Hematopoietic multipotent progenitor cell treated with erythropoietin and hydrocortisone succinate and interleukin-3 and kit ligand, for 8 days (in vitro differentiated cells): ENCODE measurements around the gene FAM184A.

Experiments used
- DNase-seq: peaks from one replicate; pipeline ENCODE4 v3.0.0-alpha.2; 2015

FAM184A gene

DNA sequence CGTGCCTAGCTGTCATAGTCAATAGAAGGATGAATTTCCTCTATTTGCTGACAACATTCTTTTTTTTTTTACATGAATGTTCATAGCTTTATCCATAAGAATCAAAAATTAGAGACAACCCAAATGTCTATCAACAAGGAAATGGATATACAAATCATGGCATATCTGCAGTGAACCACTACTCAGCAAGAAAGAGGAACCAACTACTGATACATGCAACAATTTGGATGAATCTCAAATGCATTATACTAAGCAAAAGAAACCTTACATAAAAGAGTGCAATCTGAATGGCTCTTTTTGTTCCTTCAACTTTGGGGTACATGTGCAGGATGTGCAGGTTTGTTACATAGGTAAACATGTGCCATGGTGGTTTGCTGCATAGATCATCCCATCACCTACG, 125.8 kb downstream of the FAM184A start:
- no peak for DNase-seq

DNA sequence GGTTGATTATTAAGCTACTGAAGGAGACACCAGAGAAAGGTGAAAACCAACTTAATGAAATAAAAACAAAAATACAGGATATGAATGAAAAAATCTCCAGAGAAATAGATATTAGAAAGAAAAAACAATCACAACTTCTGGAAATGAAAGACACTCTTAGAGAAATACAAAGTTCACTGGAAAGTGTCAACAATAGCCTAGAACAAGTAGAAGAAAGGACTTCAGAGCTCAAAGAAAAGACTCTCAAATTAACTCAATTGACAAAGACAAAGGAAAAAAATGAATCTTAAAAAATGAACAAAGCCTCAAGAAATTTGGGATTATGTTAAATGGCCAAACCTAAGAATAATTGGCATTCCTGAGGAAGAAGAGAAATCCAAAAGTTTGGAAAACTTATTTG, 133.2 kb downstream of the FAM184A start:
- DNase-seq = no peak

DNA sequence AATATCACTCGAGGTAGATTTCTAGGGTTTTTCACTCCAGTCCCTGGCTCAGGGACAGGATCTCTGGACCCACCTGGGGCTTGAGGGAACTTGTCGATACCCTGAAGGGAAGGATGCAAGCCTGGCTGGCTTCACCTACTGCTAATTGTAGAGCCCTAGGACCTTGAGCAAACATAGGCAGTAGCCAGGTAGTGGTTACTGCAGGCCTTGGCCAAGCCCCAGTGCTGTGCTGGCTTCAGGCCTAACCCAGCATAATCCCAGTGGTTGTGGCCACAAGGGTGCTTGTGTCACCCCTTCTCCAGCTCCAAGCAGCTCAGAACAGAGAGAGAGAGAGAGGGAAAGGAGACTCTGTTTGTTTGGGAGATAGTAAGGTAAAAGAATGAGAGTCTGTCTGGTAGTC, 137.7 kb downstream of the FAM184A start:
- DNase-seq = no peak

DNA sequence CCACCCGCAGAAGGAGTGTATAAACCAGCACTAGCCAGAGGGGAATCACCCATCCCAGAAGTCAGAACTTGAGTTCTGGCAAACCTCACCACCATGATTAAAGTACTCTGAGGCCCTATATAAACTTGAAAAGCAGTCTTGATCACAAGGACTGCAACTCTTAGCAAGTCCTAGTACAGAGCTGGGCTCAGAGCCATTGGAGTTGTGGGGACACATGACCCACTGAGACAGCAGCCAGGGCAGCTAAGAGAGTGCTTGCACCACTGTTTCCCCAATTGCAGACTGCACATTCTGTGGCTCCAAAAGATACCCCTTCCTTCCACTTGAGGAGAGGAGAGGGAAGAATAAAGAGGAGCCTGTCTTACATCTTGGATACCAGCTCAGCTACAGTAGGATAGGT, 138.8 kb downstream of the FAM184A start:
- no peak for DNase-seq

DNA sequence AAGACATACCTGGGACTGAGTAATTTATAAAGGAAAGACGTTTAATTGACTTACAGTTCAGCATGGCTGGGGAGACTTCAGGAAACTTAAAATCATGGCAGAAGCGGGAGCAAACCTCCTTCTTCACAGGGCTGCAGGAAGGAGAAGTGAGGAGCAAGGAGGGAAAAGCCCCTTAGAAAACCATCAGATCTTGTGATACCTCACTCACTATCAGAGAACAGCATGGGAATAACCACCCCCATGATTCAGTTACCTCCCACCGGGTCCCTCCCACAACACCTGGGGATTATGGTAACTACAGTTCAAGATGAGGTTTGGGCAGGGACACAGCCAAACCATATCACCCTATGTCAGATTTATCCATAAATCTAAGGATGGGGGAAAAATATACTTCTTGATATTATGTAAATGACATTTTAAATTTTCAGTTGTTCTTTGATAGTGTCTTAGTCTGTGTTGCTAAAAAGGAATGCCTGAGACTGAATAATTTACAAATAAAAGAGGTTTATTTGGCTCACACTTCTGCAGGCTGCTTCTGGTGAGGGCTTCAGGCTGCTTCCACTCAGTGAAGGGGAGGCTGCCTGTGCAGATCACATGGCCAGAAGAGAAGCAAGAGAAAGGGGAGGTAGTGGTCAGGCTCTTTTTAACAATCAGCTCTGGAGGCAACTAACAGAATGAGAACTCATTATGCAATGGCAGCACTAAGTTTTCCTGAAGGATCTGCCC, 142.3 kb downstream of the FAM184A start:
- DNase-seq = no peak

DNA sequence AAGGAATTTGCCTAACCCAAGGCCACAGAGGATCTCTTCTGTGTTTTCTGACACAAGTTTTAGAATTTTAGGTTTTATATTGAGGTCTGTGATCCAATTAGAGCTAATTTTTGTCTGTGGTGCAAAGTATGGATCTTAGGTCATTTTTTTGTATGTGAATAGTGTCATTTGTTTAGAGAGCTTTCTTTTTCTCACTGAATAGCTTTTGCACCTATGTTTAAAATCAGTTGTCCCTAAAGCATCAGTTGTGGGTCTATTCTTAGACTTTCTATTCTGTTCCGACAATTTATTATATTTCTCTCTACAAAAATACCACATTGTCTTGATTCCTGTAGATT, 143.2 kb downstream of the FAM184A start:
- no peak for DNase-seq

DNA sequence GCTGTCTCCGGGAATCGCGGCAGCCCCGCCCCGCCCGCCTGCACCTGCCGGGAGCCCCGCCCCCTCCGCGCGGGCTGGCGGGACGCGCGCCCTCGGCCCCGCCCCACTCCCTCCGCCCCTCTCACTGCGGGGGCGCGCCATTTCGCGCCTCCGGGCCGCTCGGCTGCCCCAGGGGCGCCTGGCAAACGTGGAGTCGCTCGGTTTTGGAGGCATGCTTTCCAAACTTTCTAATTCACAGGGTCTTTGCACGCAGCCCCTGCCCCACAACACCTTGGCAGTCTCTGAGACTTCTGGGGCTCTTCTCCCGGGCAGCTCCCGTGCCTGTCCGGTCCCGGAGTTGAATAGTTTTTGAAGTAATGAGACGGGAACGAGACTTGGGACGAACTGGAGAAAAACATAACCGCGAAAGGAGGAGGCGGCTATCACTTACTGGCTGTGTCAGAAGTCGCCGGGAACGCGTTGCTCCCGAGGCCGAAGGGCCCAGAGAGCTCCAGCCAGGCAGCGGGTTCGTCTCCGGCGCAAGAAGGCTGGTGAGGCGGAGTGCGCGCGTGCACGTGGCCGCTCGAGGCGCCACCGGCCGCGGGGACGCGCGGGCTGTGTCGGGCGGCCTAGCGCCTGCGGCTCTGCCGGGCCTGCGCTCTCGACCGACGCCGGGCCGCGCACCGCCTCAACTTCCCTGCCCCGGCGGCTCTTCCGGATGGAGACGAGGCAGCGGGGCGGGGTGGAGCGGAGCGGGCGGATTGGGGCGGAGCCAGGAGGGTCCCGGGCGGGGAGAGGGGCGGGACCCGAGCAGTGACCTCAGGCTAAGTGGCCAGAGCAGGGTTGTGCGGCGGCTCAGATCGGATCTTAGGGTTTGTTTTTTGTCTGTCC, 143.8 kb downstream of the FAM184A start, which contains the start of gene MCM9:
TSS of gene MCM9 (minus strand) at position 699 of the 870 bp plus-strand sequence. CDS start 3,436 bp downstream, outside the sequence.
- DNase-seq = peak; percentile 90

DNA sequence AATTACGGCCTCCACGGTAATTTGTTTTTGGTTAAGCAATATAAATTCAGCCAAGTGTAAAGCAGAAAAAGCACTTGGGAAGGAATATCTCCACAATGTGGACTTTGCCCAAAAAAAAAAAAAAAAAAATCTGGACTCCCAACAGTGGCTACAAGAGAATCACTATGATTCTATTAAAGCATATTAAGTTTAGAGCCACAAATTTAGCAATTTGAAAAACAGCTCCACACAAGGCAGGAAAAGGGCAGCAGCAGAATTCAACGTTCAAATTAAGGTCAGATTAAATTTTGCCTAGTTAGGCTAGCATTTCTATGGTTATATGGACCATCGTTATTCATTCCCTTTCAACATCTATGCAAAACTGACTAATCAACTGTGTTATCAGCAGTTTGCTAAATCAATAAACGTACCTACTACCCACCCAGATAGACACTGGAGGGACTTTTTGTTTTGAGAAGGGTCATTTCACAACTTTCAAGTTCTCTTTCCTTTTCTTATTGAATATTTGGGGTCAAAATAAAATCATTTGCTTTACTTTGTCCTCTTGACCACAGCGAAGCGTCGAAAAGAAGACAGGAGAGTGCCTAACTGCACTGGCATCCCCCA, 144.5 kb downstream of the FAM184A start:
- no peak for DNase-seq

DNA sequence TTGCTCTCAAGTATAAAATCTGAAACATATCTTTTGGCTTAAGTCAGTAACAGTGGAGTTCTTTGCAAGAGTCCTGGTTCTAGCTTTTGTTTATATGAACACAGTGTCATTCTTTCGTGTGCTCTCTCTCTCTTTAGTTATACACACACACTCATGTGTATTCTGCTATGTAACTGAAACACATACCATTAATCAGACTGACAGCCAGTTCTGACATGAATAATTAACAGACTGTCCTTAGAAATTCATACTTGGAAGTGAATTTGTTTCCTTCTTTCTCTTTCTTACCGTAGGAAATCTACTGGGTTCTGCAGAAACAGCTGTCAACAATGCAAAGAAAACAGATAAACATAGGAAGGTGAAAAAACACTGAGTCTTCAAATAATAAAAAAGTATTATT, 146.0 kb downstream of the FAM184A start:
- DNase-seq = no peak

DNA sequence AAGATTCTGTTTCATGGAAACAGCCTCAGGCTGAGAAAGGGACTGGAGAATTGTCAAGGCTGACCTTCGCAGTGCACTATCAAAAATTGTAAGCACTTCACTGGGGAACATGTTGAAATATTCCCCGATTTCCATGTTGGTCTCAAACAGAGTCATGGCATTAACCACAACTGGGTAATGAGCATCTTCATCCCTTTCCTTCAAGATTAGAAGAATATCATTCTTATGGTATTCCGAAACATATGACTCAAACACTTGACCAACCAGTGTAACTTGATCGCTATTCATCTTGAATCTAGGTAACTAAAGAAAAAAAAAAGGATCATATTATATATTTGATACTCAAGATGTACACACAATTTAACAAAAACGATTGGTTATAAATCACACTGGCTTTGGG, 147.0 kb downstream of the FAM184A start:
- no peak for DNase-seq

- DNase-seq = no peak
These were observed 147.8 kb downstream of the FAM184A start for GRCh38 chr6:118930680-118931079.

GRCh38 chr6:118923035-118923434, 155.4 kb downstream of the FAM184A start:
- DNase-seq = no peak

GRCh38 chr6:118921084-118921483, 157.4 kb downstream of the FAM184A start:
- no peak for DNase-seq

DNA sequence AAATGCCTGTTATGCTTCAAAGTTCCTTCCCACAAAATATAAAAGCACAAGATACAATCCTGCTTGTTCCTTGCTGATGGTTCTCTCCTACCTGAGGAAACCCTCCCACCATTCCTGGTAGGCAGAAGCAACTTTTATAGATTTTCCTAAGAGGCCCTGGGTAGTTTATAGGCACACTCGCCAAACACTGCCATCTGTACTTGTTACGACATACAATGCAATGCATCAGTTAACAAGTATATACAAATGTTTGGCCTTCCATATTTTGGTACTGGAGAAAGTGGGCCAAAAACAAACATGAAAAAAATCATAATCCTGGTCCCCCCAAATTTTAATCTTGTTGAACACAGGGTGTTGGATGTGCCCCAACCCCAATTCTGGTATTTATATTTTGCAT, 160.1 kb downstream of the FAM184A start:
- no peak for DNase-seq

DNA sequence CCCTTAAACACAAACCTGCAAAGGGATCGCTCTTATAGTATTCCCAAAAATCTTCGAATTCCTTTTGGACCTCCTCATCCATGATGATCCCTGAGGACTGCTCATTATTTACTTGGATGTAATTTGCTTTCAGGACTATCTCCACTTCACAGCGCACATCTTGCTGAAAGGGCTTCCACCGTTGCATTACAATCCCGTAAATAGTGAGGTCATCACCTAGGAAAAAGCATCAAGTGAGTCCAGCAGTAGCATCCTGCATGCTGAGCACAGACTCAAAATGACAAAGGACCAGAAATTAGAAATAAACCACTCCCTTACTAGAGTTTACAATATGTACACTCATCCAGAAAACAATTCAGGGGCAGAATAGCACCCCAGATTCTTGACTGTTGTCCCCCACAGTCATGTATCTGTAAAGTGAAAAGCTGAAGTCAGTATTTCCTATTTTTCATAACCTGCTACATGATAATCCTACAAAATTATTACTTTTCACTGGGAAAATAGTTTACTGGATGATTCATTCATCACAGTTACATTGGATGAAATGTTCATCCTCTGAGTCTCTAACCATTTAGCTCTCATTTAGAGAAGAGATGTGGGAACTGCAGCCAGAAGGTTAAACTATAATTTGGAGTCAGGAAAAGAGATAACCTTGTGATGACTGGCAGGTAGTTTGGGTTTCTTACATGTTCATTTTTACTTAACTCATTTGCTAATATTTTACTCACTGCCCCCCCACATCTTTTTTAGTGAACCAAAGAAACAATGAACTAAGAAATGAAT, 160.7 kb downstream of the FAM184A start:
- no peak for DNase-seq

DNA sequence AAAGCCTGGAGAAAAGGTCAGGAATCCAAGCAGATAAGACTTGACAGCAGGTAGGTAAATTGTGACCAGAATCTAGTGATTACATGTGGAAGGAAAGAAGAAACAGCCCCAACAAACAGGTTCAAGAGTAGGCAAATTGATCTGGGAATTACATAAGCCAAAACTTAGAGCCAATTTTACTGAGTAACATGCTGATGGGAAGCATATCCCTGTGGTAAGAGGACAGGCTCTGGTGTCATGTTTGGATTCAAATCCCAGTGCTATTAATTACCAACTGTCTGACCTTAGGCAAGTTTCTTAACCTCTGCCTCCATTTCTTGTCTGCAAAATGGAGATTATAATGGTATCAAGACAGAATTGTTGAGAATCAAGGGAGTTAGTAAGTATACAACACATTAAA, 163.9 kb downstream of the FAM184A start:
- no peak for DNase-seq

GRCh38 chr6:118913161-118913560, 165.3 kb downstream of the FAM184A start:
- DNase-seq = no peak

DNA sequence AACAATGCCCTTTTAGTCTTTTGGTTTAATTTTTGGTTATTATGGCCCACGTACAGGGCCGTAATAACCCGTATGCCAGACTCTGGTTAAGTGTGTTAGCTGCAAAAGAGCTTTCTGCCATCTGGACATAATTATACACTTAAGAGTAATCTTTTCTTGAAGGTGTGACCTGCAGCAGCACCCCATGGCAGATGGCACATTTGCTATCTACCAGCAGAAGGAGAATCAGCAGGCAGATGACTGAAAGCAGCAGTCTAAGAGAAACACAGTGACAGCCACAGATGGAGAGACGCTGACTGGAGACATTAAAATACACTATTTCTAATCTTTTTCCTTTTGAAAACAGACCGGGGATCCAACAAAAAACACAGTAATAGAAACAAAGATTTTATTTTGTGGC, 165.8 kb downstream of the FAM184A start:
- DNase-seq = no peak
